ENCODE results near the gene LRP1B.

GRCh38 chr2:141392517-141393213, 738.2 kb downstream of the LRP1B start:
- TF ChIP-seq CTCF (IDR thresholded peaks at IDR 0.05 in 4 of 5, conservative IDR thresholded peaks at IDR 0.05 in 1 of 5) (no peak), POLR2A (IDR thresholded peaks at IDR 0.05) (no peak)
